GM12873 (cell line): ENCODE measurements around the gene DLG2.

Experiments
- TF ChIP-seq, protein P1 (sequence below): IDR thresholded peaks from 2 replicates; pipeline ENCODE4 v1.5.1; 2012; ENCODE audit warnings: low read depth, mild to moderate bottlenecking, moderate library complexity, low read length, control low read depth; ENCODE audit not compliant: insufficient read depth; ENCODE audit errors: missing control alignments

Gene DLG2

GRCh38 chr11:84194696-84195095, 1432.4 kb downstream of the DLG2 start:
- TF ChIP-seq, protein P1, sequence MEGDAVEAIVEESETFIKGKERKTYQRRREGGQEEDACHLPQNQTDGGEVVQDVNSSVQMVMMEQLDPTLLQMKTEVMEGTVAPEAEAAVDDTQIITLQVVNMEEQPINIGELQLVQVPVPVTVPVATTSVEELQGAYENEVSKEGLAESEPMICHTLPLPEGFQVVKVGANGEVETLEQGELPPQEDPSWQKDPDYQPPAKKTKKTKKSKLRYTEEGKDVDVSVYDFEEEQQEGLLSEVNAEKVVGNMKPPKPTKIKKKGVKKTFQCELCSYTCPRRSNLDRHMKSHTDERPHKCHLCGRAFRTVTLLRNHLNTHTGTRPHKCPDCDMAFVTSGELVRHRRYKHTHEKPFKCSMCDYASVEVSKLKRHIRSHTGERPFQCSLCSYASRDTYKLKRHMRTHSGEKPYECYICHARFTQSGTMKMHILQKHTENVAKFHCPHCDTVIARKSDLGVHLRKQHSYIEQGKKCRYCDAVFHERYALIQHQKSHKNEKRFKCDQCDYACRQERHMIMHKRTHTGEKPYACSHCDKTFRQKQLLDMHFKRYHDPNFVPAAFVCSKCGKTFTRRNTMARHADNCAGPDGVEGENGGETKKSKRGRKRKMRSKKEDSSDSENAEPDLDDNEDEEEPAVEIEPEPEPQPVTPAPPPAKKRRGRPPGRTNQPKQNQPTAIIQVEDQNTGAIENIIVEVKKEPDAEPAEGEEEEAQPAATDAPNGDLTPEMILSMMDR = no peak

GRCh38 chr11:84193706-84194105, 1433.4 kb downstream of the DLG2 start:
- TF ChIP-seq, protein P1 = no peak

DNA sequence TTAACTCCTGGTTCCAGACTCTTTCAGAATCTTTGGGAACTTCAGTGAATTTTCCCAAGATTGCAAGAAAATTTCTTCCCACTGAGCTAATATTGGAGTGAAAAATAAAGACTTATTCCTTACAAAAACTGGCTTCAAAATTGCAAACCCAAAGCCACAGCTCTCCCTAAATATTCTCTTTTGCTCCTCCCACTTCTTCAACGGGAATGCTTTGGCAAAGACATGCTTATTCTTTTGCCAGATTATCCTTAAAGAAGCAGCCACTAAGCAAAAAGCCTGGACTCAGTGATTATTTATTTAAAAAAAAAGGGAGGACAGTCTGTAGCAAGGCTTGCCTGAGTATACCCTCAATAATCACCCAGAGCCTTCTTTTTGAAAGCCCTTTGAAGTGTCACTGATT, 1438.6 kb downstream of the DLG2 start:
- TF ChIP-seq, protein P1 = no peak

DNA sequence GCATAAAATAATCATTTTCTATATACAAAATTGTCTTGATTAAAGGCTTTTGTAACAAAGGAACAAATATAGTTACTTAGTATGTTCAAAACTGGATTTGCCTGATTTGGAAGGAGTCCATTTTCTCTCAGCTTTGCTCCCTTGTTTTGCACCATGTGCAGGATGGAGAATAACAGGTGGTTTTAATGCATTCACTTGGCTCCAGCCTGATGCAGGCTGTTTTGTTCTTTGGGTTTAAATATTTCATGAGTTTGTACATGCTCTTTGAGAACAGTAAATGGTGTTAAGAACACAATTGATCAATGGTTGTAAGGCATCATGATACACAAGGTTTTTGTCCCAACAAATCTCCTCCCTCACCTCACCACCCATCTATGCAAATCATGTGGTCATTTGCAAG, 1454.1 kb downstream of the DLG2 start:
- TF ChIP-seq, protein P1 = no peak

GRCh38 chr11:84165139-84165538, 1462.0 kb downstream of the DLG2 start:
- TF ChIP-seq, protein P1 = no peak

DNA sequence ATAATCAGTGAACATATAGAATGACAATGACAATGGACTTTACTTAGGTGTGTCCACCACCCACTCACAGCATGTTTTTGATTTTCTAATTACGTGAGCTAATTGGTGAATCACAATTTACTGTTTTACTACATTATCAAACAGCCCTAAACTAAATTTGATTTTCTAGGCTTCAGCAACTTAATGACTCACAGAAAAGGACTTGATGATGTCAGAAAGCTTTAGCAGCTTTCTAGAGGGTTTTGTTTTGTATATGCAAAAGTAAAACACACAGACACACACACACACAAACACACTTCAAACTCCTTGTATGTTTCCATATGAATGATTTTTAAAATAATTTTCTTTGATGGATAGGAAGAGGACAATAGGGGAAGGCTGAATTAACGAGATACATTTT, 1462.4 kb downstream of the DLG2 start:
- TF ChIP-seq, protein P1 = no peak

DNA sequence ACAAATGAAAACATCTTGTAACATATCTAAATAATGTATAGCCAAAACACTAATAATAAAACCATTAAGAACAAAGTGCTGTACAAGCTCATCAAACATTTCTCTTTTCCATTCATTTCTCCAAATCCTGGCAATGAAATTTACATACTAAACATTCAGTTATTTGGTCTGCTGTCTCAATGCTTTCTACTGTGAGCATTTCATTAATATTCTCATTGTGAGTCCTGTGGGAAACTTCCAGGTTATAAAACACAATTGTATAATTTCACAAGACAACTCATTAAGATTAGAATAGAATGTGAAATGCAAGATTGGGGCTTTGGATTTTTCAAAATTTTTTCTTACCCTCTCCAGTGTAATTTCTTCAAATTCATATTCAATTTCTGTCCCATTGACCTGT, 1464.0 kb downstream of the DLG2 start:
- TF ChIP-seq, protein P1 = no peak
